SK-N-MC (cell line): Measurements from ENCODE around the gene PDE7B.

ENCODE experiments used
- EZH2 ChIP-seq: fragments of 200-600 bp; sonication (generic); IDR thresholded peaks from one replicate; pipeline ENCODE4 v1.6.1; 2017; ENCODE audit warnings: antibody characterized with exemption
- POLR2AphosphoS5 ChIP-seq: IDR thresholded peaks from 2 replicates; pipeline ENCODE4 v1.6.1; 2012; ENCODE audit warnings: mild to moderate bottlenecking, low read depth, low read length, borderline replicate concordance

GRCh38 chr6:135854799-135855198 is 3.3 kb downstream of the PDE7B start:
- no peak for TF ChIP-seq EZH2
- TF ChIP-seq POLR2AphosphoS5, result no peak
